Vagina (tissue), 2 donors: ENCODE results near the gene DHX8. TPM values are rescaled to one million over a fixed set of nuclear protein-coding genes. Genes with fewer than 3 reads are reported as not detected.

Experiments
- DNase-seq, 2 donors: peaks; one replicate each; pipeline ENCODE4 v3.0.0-alpha.2; 2017; ENCODE audit errors: extremely low spot score in 2 of 2
- H3K27ac ChIP-seq: fragments of 200-600 bp; sonication (generic); one replicate; pipeline ENCODE4 v1.5.1; 2019
- H3K27me3 ChIP-seq: fragments of 200-600 bp; sonication (generic); one replicate; pipeline ENCODE4 v1.5.1; 2019
- H3K36me3 ChIP-seq, 2 donors: fragments of 200-600 bp; sonication (generic); one replicate each; pipeline ENCODE4 v1.5.1; 2017 to 2019
- H3K4me1 ChIP-seq: fragments of 200-600 bp; sonication (generic); one replicate; pipeline ENCODE4 v1.5.1; 2019
- H3K4me3 ChIP-seq, 2 donors: fragments of 200-600 bp; sonication (generic); 1 replicate in 1 of 2; 2 replicates in 1 of 2; pipeline ENCODE4 v1.5.1; 2016 to 2019
- H3K9me3 ChIP-seq: fragments of 200-600 bp; sonication (generic); one replicate; pipeline ENCODE4 v1.5.1; 2019
- POLR2A ChIP-seq, 2 donors: fragments of 450-650 bp; IDR thresholded peaks; one replicate each; pipeline ENCODE4 v1.6.1; 2017; ENCODE audit warnings: antibody characterized with exemption in 2 of 2, mild to moderate bottlenecking in 2 of 2, moderate library complexity in 2 of 2
- POLR2AphosphoS5 ChIP-seq, 2 donors: sonication (generic); formaldehyde crosslinking; IDR thresholded peaks; one replicate each; pipeline ENCODE4 v1.9.0; 2017; ENCODE audit warnings: antibody characterized with exemption in 2 of 2, mild to moderate bottlenecking in 2 of 2, low read depth in 1 of 2; ENCODE audit not compliant: insufficient read depth in 1 of 2
- intact Hi-C: fragments of 100-400 bp; cut with DNase I; formaldehyde crosslinking; loops from one replicate; pipeline ENCODE4 v1.15.1; 2023
- total RNA-seq: library from RNA; depleted of rRNA; stranded (reverse); fragments of >200 nt; gene quantifications from one replicate; pipeline ENCODE4 v1.2.3, GENCODE V29; 2016
- TF ChIP-seq, protein P1 (sequence below), 3 experiments: fragments of 450-650 bp in 2 of 3; fragments of 200-600 bp in 1 of 3; sonication (generic) in 1 of 3; IDR thresholded peaks; one replicate each; pipeline ENCODE4 v1.5.1; 2017 to 2019; ENCODE audit warnings: antibody characterized with exemption in 3 of 3, mild to moderate bottlenecking in 2 of 3, moderate library complexity in 2 of 3

DHX8 gene
- total RNA-seq, 1 donor from 2014 or later: 32.7 TPM

DNA sequence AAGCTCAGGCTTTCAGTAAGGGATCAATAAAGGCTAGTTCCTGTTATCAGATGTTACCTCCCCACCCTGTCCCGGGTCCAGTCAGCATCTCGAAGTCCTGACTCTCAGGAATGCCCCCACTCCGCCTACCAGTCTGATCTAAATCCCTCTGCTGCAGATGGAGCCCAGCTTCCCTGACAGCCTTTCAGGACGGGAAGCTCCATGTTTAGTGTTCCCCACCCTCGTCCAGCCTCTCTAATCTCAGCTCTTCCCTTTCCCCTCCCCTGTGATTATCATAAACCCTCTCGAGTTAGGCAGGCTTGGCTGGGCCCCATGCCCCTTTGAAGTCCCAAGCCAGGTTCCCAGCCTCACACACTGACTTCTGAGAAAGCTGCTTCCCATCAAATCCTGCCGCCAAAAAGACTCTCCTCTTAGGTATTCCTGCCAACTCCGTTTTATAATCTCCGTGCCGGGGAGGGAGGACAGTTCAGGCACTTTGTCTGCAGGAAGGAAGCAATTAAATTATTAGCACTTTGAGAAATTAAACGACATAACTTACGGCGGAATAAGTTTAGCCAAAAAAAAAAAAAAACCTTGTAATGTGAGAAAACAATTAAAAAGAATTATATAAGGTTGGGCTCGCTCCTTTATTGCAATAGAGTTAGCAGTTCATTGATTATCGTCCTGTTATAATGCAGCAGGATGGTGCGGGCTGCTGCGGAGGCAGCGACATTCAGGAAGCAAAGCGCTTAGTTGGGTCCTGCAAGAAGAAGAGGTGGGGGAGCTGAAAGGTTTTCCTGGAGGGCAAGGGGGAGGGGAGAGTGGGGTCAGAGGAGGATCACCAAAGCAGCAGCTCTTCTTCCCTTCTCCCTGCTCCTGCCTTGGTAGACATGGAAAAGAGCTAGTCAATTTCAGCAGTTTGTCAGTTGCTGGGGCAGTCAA, 79.2 kb downstream of the DHX8 start:
- Histone ChIP-seq H3K36me3 (no peaks in the 10 kb centered on the region), H3K27me3 (no peaks in the 10 kb centered on the region), H3K4me1 (peaks cover 8% of the 10 kb centered on the region), H3K9me3 (no peaks in the 10 kb centered on the region), H3K4me3 (no peak overlapping the region), H3K27ac (no peak overlapping the region)
- intact Hi-C loops: no loop called here
- DNase-seq: no peak
- TF ChIP-seq POLR2A (IDR thresholded peaks at IDR 0.05) (no peak), POLR2AphosphoS5 (IDR thresholded peaks at IDR 0.05; ENCODE audit: insufficient read depth in 1 of 2, low read depth in 1 of 2) (peak in 1 of 2 donors; percentile 47)

DNA sequence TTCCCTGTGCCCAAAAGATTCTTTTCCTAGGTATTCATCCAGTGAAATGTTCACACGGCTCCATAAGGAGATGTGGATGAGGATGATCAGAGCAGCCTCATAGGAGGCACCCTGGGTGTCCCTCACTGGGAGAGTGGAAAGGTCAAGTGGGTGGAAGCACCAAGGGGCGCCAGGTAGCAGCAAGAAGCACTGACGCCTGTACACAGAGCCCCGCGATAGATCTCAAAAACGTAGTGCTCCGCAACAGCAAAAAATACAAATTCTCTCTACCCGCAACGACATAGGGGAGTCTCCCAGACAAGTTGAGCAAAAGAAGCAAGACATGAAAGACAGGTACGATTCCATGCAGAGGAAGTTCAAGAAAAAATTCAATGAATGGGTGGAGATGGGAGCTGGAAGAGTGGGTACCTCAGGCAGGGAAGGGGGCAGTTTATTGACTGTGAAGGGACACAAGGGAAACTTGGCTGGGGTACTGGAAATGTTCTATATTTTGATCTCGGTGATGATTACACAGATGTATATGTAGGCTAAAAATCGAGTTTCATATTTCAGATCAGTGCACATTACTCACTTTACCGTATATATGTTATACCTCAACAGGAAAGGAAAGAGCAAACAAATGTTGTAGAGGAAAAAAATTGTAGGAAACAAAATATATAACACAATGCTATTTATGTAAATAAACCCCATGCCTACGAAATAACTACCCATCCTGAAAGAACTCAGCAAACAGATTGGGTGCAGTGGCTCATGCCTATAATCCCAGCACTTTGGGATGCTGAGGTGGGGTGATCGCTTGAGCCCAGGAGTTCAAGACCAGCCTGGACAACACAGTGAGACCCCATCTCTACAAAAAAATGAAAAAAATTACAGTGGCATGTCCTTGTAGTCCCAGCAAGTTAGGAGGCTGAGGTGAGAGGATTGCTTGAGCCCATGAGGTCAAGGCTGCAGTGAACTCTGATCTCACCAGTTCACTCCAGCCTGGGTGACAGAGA, 80.1 kb downstream of the DHX8 start:
- H3K27me3 ChIP-seq: no peaks in the 10 kb centered on the region
- no peak overlapping the region for H3K4me3 ChIP-seq
- H3K27ac ChIP-seq: no peak overlapping the region
- intact Hi-C loops: no loop called here
- H3K36me3 ChIP-seq: no peaks in the 10 kb centered on the region
- DNase-seq: no peak
- H3K4me1 ChIP-seq: peaks cover 8% of the 10 kb centered on the region
- TF ChIP-seq POLR2A (IDR thresholded peaks at IDR 0.05) (no peak), POLR2AphosphoS5 (IDR thresholded peaks at IDR 0.05; ENCODE audit: insufficient read depth in 1 of 2, low read depth in 1 of 2) (no peak)
- TF ChIP-seq, protein P1, sequence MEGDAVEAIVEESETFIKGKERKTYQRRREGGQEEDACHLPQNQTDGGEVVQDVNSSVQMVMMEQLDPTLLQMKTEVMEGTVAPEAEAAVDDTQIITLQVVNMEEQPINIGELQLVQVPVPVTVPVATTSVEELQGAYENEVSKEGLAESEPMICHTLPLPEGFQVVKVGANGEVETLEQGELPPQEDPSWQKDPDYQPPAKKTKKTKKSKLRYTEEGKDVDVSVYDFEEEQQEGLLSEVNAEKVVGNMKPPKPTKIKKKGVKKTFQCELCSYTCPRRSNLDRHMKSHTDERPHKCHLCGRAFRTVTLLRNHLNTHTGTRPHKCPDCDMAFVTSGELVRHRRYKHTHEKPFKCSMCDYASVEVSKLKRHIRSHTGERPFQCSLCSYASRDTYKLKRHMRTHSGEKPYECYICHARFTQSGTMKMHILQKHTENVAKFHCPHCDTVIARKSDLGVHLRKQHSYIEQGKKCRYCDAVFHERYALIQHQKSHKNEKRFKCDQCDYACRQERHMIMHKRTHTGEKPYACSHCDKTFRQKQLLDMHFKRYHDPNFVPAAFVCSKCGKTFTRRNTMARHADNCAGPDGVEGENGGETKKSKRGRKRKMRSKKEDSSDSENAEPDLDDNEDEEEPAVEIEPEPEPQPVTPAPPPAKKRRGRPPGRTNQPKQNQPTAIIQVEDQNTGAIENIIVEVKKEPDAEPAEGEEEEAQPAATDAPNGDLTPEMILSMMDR (IDR thresholded peaks at IDR 0.05): no peak
- H3K9me3 ChIP-seq: no peaks in the 10 kb centered on the region

GRCh38 chr17:43568506-43569082, 84.8 kb downstream of the DHX8 start:
- Histone ChIP-seq H3K36me3 (no peaks in the 10 kb centered on the region), H3K27me3 (no peaks in the 10 kb centered on the region), H3K4me1 (no peaks in the 10 kb centered on the region), H3K27ac (no peak overlapping the region), H3K4me3 (no peak overlapping the region), H3K9me3 (no peaks in the 10 kb centered on the region)
- intact Hi-C loops: no loop called here
- TF ChIP-seq, protein P1 (IDR thresholded peaks at IDR 0.05): no peak
- TF ChIP-seq POLR2A (IDR thresholded peaks at IDR 0.05): no peak
- no peak for TF ChIP-seq POLR2AphosphoS5 (IDR thresholded peaks at IDR 0.05; ENCODE audit: insufficient read depth in 1 of 2, low read depth in 1 of 2)
- DNase-seq: no peak

DNA sequence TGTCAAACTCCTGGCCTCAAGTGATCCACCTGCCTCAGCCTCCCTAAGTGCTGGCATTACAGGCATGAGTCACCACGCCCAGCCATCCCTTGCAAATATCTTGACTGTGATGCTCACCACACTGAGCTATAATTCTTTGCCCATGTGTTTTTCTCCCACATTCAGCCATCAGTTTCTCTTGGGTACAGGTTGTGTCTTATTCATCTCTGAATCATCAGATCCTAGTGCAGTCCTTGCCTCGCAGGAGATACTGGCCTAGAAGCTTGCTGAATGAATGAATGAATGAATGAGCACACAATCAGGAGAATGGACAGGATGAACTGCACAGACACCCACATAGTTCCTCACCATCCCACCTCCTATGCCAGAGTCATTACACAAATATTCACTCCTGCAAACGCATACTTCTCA, 86.7 kb downstream of the DHX8 start:
- no peaks in the 10 kb centered on the region for H3K4me1 ChIP-seq
- no peak for DNase-seq
- H3K36me3 ChIP-seq: no peaks in the 10 kb centered on the region
- H3K9me3 ChIP-seq: no peaks in the 10 kb centered on the region
- H3K27me3 ChIP-seq: no peaks in the 10 kb centered on the region
- no peak overlapping the region for H3K27ac ChIP-seq
- H3K4me3 ChIP-seq: no peak overlapping the region
- TF ChIP-seq, protein P1 (IDR thresholded peaks at IDR 0.05): no peak
- no peak for TF ChIP-seq POLR2A (IDR thresholded peaks at IDR 0.05)
- intact Hi-C loops: no loop called here

DNA sequence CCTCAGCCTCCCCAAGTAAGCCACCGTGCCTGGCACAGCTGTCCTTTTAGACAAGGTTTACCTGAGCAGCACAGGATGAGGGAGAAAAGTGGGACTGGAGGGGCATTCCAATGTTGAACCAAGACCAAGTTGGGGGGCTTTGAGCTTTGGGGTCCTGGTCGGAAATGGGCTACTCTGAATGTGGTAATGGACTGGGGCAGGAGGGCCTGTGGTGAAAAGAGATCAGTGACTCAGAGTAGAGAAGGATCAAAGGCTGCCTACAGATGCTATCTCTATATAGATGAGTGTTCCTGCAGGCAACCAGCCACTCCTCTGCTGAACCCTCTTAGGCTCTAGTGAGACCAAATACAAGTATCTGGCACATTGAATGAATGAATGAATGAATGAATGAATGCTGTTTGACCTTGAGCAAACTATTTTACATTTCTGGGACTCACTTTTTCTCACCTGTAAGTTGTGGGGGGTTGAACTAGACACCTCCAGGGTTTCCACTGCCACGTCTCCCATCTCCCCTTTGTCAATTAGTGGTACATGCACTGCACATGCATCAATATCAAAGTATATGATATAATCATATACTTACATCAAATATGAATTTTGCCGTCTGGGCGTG, 88.7 kb downstream of the DHX8 start:
- no peak overlapping the region for H3K27ac ChIP-seq
- no peaks in the 10 kb centered on the region for H3K36me3 ChIP-seq
- no peak for DNase-seq
- no peaks in the 10 kb centered on the region for H3K9me3 ChIP-seq
- intact Hi-C loops: no loop called here
- H3K27me3 ChIP-seq: no peaks in the 10 kb centered on the region
- TF ChIP-seq, protein P1 (IDR thresholded peaks at IDR 0.05): no peak
- TF ChIP-seq POLR2AphosphoS5 (IDR thresholded peaks at IDR 0.05; ENCODE audit: insufficient read depth in 1 of 2, low read depth in 1 of 2) (no peak), POLR2A (IDR thresholded peaks at IDR 0.05) (no peak)
- H3K4me3 ChIP-seq: no peak overlapping the region
- no peaks in the 10 kb centered on the region for H3K4me1 ChIP-seq
